Activated naive CD4-positive, alpha-beta T cell treated with anti-CD3 and anti-CD28 coated beads for 36 hours (primary cell): Measurements from ENCODE around the gene NTMT2. TPM values are rescaled to one million over a fixed set of nuclear protein-coding genes. Genes with fewer than 3 reads are reported as not detected.

Experiments used
- CTCF ChIA-PET: fragments of 350-600 bp; sonication (Branson Sonifier 250); formaldehyde crosslinking; loops from one replicate; lab custom pipeline; 2021; ENCODE audit warnings: antibody characterized with exemption; lab: Charles Lee
- DNase-seq: peaks from one replicate; pipeline ENCODE4 v3.0.0-alpha.2; 2020
- H3K27ac Mint-ChIP-seq: one replicate; pipeline ENCODE4 v1.8.0; 2021; ENCODE audit warnings: mild to moderate bottlenecking, mixed read lengths
- H3K27me3 Mint-ChIP-seq: one replicate; pipeline ENCODE4 v1.8.0; 2021; ENCODE audit warnings: low read depth, mixed read lengths
- H3K36me3 Mint-ChIP-seq: one replicate; pipeline ENCODE4 v1.8.0; 2021; ENCODE audit warnings: low read depth, mixed read lengths
- H3K4me1 Mint-ChIP-seq: one replicate; pipeline ENCODE4 v1.8.0; 2021; ENCODE audit warnings: low read depth, mixed read lengths
- H3K4me3 Mint-ChIP-seq: one replicate; pipeline ENCODE4 v1.8.0; 2021; ENCODE audit warnings: mild to moderate bottlenecking, moderate library complexity, mixed read lengths
- H3K9me3 Mint-ChIP-seq: one replicate; pipeline ENCODE4 v1.8.0; 2021; ENCODE audit warnings: mixed read lengths
- intact Hi-C: fragments of 100-400 bp; cut with micrococcal nuclease; formaldehyde crosslinking; loops from one replicate; pipeline ENCODE4 v1.15.1; 2023
- total RNA-seq, 2 experiments: library from RNA; stranded (reverse); gene quantifications; one replicate each; pipeline ENCODE4 v1.2.3, GENCODE V29; 2021

NTMT2 gene
- total RNA-seq, 2 experiments from 2014 or later = not detected

DNA sequence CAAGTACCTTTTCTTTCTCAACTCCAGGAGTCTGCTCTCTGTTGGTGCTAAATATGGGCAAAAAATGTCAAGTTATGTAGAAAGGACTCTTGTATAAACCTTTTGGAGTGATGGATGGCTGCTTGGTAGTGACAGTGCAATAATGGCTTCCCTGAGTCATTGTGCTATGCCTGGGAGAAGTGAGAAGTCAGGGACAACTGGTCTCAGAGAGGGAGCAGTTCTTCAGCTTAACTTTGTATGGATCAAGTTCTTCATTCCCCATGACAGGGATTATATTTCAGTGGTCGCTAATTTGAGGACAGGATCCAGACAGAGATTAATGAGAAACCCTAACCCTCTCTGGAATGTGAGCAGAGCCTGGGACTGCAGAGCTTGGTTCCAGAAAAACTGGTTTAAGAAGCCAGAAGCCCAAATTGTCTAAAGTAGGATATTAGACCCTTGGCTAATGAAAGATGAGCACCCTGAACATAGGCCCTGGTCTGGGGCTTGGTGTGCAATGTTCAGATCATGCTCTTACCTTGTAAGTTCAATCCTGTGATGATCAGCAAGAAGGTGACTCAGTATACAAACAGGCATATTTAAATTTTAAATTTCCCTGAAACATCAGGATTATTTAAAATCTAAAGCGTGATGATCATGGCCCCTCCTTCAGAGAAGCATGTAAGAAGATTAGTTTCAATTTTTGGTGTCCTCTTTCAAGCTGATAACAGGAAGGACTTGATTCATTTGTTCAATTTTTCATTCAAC lies 50.9 kb downstream of the NTMT2 start:
- CTCF ChIA-PET = interaction anchor here (0.6 kb wide), 1 partner anchor 199 kb away, joined by 3 read pairs; no protein-coding TSS in a partner anchor
- Mint-ChIP-seq H3K4me1 (no peaks in the 10 kb centered on the region), H3K27ac (no peak overlapping the region), H3K36me3 (no peaks in the 10 kb centered on the region), H3K27me3 (peaks cover 18% of the 10 kb centered on the region), H3K9me3 (no peaks in the 10 kb centered on the region), H3K4me3 (no peak overlapping the region)
- intact Hi-C loops = no loop called here
- DNase-seq = no peak

DNA sequence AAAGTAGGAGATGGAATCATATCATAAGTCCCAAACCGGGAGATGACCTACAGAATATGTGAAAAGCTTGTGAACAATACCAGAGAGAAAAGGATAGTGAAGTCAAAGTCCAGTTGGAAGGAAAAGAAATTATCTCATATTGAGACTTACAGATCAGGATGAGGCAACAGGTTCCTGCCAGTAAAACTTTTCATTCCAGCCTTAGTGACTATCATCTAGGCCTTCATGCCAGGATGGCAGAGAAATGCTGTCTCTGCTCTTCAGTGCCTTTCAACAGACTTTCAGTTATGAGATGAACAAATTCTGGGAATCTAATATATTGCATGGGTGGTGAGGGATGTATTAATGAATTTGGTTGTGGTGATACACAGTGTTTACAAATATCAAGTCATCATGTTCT lies 52.3 kb downstream of the NTMT2 start:
- CTCF ChIA-PET = no interaction called here
- Mint-ChIP-seq H3K36me3 (no peaks in the 10 kb centered on the region), H3K27me3 (peaks cover 18% of the 10 kb centered on the region), H3K27ac (no peak overlapping the region), H3K4me1 (no peaks in the 10 kb centered on the region), H3K4me3 (no peak overlapping the region), H3K9me3 (no peaks in the 10 kb centered on the region)
- intact Hi-C loops = no loop called here
- DNase-seq = no peak

DNA sequence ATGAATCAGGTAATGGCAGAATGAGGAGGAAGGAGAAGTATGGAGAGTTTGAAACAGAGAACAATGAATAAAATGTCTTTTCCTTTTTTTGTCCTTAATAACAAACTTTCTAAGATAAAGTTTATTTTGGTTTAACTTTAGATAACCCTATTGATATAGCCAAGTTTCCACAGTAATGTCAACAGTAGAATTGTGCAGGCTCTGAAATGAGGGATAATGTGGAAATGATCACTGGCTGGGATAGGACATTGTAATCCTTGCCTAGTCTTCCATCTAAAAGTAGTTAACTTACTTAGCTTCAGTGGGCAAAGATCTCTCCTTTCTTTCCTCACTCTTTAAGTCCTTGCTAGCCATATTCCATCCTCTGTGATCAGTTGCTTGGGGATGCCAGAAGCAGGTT lies 52.8 kb downstream of the NTMT2 start:
- H3K4me1 Mint-ChIP-seq = no peaks in the 10 kb centered on the region
- DNase-seq = no peak
- H3K9me3 Mint-ChIP-seq = no peaks in the 10 kb centered on the region
- no peaks in the 10 kb centered on the region for H3K36me3 Mint-ChIP-seq
- CTCF ChIA-PET = no interaction called here
- H3K27ac Mint-ChIP-seq = no peak overlapping the region
- H3K4me3 Mint-ChIP-seq = no peak overlapping the region
- H3K27me3 Mint-ChIP-seq = peaks cover 18% of the 10 kb centered on the region
- intact Hi-C loops = no loop called here

DNA sequence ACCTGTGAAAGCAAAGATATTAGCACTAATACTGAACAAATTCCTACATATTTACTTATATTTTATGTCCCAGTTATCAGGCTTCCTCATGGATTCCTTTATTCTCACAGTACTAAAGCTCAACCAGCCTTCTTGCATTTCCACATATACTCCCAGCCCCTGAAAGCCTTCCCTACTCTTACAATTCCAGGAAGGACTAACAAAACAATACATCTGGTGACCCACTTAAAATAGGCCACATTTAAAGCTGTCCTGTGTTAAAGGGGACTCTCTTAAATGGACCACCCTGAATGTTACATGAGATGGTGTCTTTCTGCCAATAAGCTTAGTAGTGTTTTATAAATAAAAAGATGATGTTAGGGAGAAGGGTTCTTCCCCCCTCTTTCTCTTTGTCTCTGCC lies 54.4 kb downstream of the NTMT2 start:
- Mint-ChIP-seq H3K27me3 (peaks cover 14% of the 10 kb centered on the region), H3K36me3 (no peaks in the 10 kb centered on the region), H3K4me1 (no peaks in the 10 kb centered on the region), H3K4me3 (no peak overlapping the region), H3K27ac (no peak overlapping the region), H3K9me3 (no peaks in the 10 kb centered on the region)
- no peak for DNase-seq
- intact Hi-C loops = no loop called here
- CTCF ChIA-PET = no interaction called here

DNA sequence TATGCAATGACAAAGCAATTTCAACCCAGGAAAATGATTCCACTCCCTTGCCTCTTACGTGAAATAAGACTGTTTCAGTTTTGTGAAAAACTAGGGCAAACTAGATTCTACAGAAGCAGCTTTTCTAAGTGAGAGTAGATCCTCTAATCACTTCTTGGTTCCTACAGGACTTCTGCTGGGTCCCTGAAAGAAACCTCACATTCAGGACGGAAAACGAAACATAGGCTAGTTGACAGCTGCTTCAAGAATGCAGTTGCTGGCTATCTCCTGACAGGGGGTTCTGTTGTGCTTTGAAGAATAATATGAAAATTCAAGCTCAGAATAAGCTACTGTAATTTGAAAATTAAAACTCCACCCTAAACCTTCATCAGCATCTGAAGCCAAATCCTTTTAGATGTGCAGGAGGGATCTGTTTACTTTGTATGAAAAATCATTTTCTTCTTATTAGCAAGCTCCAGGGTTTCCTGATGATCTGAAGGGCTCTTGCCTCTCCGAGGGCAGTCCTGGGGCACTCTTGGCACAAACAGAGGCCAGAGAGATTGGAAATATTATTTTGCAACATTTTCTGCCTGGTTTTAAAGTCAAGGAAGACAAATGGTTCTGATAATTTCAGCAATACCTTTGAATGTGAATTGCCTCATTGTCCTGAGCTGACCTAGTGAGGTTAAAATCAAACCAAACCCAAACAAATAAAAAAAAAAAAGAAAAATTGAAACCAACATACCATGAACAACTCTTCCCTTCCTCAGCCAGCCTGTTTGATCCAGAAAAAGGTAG lies 55.0 kb downstream of the NTMT2 start:
- CTCF ChIA-PET = interaction anchor here (0.7 kb wide), 1 partner anchor 152 kb away, joined by 3 read pairs; no protein-coding TSS in a partner anchor
- no peak overlapping the region for H3K4me3 Mint-ChIP-seq
- no peaks in the 10 kb centered on the region for H3K36me3 Mint-ChIP-seq
- no peak for DNase-seq
- H3K27ac Mint-ChIP-seq = no peak overlapping the region
- H3K4me1 Mint-ChIP-seq = no peaks in the 10 kb centered on the region
- intact Hi-C loops = no loop called here
- H3K9me3 Mint-ChIP-seq = no peaks in the 10 kb centered on the region
- peaks cover 14% of the 10 kb centered on the region for H3K27me3 Mint-ChIP-seq

DNA sequence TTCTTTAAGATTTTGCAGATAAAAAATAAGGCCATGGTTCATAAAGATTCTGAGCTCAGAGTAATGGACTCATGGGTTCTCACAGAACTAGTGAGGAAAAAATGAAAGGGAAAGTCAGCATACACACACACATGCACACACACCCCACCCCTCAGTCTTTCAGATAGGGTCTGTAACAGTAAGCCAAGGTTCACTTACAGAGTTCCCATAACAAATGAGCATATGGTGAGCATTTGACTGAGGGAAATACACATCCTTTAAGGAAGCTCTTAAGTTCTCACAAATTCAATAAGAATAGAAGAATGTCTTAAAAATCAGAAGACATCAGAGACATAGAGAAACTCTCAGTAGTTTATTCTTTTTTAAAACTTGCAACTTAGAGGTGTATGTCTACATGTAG lies 57.9 kb downstream of the NTMT2 start:
- Mint-ChIP-seq H3K27me3 (peaks cover 5% of the 10 kb centered on the region), H3K36me3 (peaks cover 2% of the 10 kb centered on the region), H3K9me3 (peaks cover 9% of the 10 kb centered on the region), H3K4me1 (no peaks in the 10 kb centered on the region), H3K27ac (no peak overlapping the region), H3K4me3 (no peak overlapping the region)
- CTCF ChIA-PET = interaction anchor here (0.6 kb wide), 1 partner anchor 466 kb away, joined by 3 read pairs; no protein-coding TSS in a partner anchor
- DNase-seq = no peak
- intact Hi-C loops = no loop called here

DNA sequence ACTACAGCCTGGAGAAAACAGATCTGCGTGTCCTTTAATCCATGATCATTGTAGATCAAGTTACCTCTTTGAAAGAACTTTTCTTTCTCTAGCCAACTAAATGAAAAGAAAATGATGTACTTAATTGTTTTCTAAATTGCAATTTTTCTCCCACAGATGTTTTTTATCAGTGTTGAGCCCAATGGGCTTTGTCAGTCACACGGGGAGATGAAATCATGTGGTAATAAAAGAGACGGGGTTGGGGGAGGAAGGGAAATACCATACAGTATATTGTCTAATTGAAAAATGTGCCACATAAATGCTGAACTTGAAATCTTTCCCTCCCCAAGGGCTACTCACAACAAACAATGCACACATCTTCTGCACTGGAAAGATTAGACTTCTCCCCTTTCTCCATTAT lies 58.4 kb downstream of the NTMT2 start:
- Mint-ChIP-seq H3K9me3 (peaks cover 9% of the 10 kb centered on the region), H3K4me3 (no peak overlapping the region), H3K27me3 (peaks cover 5% of the 10 kb centered on the region), H3K27ac (no peak overlapping the region), H3K36me3 (peaks cover 2% of the 10 kb centered on the region), H3K4me1 (no peaks in the 10 kb centered on the region)
- no peak for DNase-seq
- intact Hi-C loops = no loop called here
- CTCF ChIA-PET = interaction anchor here (0.6 to 0.7 kb wide), 2 partner anchors 414 to 465 kb away, joined by 3 to 4 read pairs; no protein-coding TSS in a partner anchor

DNA sequence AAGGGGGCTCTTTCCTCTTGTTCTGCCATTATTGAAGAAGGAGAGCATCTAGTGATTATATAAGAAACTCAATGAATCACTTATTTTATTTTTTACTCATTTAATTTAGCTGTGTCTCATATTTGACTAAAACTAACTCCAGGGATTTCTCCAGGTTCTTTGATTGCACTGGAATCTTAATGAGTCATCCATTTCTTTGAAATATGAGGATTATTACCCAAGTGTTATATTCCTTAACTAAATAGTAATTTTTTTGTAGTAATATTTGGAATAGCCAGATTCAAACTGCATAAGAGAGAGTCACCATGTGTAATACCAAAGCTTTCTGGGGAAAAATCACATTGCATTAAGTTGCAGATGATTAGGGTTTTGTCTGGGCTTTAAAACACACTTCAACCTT lies 59.5 kb downstream of the NTMT2 start:
- H3K9me3 Mint-ChIP-seq = peaks cover 9% of the 10 kb centered on the region
- H3K4me1 Mint-ChIP-seq = no peaks in the 10 kb centered on the region
- CTCF ChIA-PET = no interaction called here
- H3K27ac Mint-ChIP-seq = no peak overlapping the region
- no peak for DNase-seq
- H3K36me3 Mint-ChIP-seq = peaks cover 2% of the 10 kb centered on the region
- intact Hi-C loops = no loop called here
- peaks cover 5% of the 10 kb centered on the region for H3K27me3 Mint-ChIP-seq
- H3K4me3 Mint-ChIP-seq = no peak overlapping the region

DNA sequence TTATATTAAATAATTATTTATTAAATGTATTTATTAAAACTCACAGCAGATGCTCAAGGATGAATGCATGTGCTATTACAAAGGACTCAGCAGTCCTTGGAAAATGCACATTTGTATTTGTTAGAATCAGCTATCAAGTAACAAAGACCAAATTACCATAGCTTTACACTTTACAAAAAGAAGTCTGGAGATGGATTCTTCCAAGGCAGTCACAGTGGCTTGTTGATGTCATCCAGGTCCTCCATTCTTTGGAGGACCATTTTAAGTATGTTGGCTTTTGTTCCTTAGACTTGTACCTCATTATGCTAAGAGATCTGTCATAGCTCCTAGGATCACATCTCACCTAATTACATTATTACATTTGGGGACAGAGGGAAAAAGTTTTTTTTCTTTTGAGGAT lies 63.4 kb downstream of the NTMT2 start:
- Mint-ChIP-seq H3K9me3 (peaks cover 9% of the 10 kb centered on the region), H3K4me3 (no peak overlapping the region), H3K27me3 (peaks cover 14% of the 10 kb centered on the region), H3K36me3 (peaks cover 2% of the 10 kb centered on the region), H3K27ac (no peak overlapping the region), H3K4me1 (no peaks in the 10 kb centered on the region)
- CTCF ChIA-PET = no interaction called here
- intact Hi-C loops = no loop called here
- DNase-seq = no peak

DNA sequence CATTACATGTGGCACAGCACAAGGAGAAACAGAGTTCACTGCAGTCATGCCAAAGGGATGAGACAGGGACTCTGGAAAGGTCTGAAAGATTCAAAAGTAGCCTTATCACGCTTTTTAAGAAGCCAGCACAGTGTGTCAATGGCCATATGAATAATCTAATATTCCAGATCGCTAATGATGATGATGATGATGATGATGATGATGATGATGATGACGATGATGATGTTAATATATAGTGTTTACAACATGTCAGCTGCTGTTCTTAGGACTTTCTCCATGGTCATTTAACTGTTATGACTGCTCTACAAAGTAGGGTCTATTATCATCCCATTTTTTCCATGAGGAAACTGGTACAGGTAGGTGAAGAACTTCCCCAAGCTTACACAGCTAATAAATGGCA lies 64.4 kb downstream of the NTMT2 start:
- Mint-ChIP-seq H3K4me3 (no peak overlapping the region), H3K4me1 (no peaks in the 10 kb centered on the region), H3K27me3 (peaks cover 22% of the 10 kb centered on the region), H3K36me3 (peaks cover 2% of the 10 kb centered on the region), H3K9me3 (peaks cover 9% of the 10 kb centered on the region), H3K27ac (no peak overlapping the region)
- no peak for DNase-seq
- CTCF ChIA-PET = no interaction called here
- intact Hi-C loops = no loop called here

DNA sequence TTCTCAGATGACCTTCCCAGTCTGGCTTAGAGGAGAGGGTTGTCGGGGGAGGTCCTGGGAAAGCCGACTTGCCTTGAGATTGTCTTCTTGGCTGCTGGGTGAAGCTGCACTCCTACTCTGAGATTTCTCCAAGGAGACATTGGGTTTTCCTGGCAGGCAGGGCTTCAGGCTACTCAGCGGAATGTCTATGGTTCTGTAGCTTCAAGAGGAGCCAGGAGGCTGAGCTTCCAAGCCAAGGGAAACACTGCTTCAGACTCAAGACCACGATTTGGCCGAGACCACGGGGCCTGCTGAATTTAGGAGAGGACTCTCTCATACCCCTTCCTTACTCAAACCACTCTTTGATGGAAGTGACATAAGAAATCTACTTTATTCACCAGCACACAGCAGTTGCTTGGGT lies 67.8 kb downstream of the NTMT2 start:
- Mint-ChIP-seq H3K36me3 (no peaks in the 10 kb centered on the region), H3K27ac (no peak overlapping the region), H3K4me3 (no peak overlapping the region), H3K9me3 (no peaks in the 10 kb centered on the region), H3K27me3 (peaks cover 26% of the 10 kb centered on the region), H3K4me1 (no peaks in the 10 kb centered on the region)
- CTCF ChIA-PET = no interaction called here
- intact Hi-C loops = no loop called here
- DNase-seq = no peak

DNA sequence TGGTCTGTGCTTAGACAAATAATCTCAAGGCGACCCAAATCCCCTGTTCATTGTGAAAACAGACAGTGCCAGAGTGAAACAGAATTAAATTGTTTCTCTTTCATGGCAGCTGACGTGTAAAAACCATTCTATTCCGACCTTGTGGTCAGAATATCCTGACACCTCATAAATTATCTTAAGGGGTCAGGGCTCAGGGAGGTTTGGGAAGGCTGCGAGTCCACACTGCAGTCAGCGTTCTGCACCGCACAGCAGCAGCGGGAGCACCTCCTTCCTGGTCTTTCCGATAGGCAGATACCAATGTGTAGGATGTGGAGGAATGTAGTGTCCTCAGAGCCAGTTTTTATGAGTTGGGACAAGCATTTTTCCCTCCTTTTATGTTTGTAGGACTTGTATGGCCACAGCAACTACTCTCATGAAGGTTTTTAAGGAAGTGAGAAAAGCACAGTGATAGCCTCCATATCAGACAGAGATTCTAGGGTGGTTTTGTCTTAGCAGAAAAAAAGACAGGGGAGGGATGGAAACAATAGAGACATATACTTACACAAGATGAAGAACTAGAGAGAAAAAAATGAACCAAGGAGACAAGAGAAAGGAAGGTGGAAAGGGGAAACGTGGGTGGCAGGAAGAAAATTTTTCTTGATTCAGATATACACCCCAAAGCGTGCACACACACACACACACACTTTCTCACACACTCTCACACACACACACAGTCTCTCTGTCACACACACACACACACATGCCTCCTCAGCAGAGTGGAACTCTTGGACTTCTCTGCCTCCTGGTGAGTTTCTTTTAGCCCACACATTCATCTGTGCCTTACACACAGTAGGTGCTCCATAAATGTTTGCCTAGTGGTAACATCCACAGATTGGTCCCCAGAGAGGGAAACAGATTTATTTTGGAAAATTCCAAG lies 68.6 kb downstream of the NTMT2 start:
- Mint-ChIP-seq H3K36me3 (no peaks in the 10 kb centered on the region), H3K27ac (no peak overlapping the region), H3K27me3 (peaks cover 26% of the 10 kb centered on the region), H3K9me3 (no peaks in the 10 kb centered on the region), H3K4me1 (no peaks in the 10 kb centered on the region), H3K4me3 (no peak overlapping the region)
- DNase-seq = no peak
- intact Hi-C loops = no loop called here
- CTCF ChIA-PET = no interaction called here
